Mammary epithelial cell (primary cell): ENCODE results near the gene KCNMA1.

Experiments used
- EZH2 ChIP-seq: IDR thresholded peaks from 2 replicates; pipeline ENCODE4 v1.6.1; 2012; ENCODE audit warnings: low read length, inconsistent platforms, borderline replicate concordance
- TF ChIP-seq, protein P1 (sequence below), 2 donors: IDR thresholded peaks in 1 of 2; conservative IDR thresholded peaks in 1 of 2; 2 replicates each; pipeline ENCODE4 v1.5.1; 2011 to 2012; ENCODE audit warnings: inconsistent platforms in 2 of 2, low read length in 2 of 2, mild to moderate bottlenecking in 2 of 2, control low read depth in 1 of 2, low read depth in 1 of 2; ENCODE audit not compliant: insufficient read depth in 1 of 2; ENCODE audit errors: extremely low read depth in 1 of 2

GRCh38 chr10:77291596-77292505, 345.8 kb downstream of the KCNMA1 start:
- TF ChIP-seq, protein P1, sequence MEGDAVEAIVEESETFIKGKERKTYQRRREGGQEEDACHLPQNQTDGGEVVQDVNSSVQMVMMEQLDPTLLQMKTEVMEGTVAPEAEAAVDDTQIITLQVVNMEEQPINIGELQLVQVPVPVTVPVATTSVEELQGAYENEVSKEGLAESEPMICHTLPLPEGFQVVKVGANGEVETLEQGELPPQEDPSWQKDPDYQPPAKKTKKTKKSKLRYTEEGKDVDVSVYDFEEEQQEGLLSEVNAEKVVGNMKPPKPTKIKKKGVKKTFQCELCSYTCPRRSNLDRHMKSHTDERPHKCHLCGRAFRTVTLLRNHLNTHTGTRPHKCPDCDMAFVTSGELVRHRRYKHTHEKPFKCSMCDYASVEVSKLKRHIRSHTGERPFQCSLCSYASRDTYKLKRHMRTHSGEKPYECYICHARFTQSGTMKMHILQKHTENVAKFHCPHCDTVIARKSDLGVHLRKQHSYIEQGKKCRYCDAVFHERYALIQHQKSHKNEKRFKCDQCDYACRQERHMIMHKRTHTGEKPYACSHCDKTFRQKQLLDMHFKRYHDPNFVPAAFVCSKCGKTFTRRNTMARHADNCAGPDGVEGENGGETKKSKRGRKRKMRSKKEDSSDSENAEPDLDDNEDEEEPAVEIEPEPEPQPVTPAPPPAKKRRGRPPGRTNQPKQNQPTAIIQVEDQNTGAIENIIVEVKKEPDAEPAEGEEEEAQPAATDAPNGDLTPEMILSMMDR (conservative IDR thresholded peaks at IDR 0.05 in 1 of 2, IDR thresholded peaks at IDR 0.05 in 1 of 2; ENCODE audit: extremely low read depth in 1 of 2, insufficient read depth in 1 of 2, low read depth in 1 of 2, low read length in 2 of 2) = no peak
- no peak for TF ChIP-seq EZH2
